Lower lobe of right lung (tissue), 2 donors: ENCODE measurements around the gene CFAP77. TPM values are rescaled to one million over a fixed set of nuclear protein-coding genes. Genes with fewer than 3 reads are reported as not detected.

Experiments used
- ATAC-seq, 2 donors: fragments of 200-7000 bp; cut with Tn5 transposase; one replicate each; pipeline ENCODE4 v1.9.1; 2020 to 2022; ENCODE audit warnings: mild to moderate bottlenecking in 2 of 2, moderate library complexity in 2 of 2
- DNase-seq: peaks from one replicate; pipeline ENCODE4 v3.0.0-alpha.2; 2020
- H3K27ac ChIP-seq: fragments of 200-600 bp; one replicate; pipeline ENCODE4 v1.8.0; 2022
- H3K27me3 ChIP-seq: fragments of 200-600 bp; one replicate; pipeline ENCODE4 v1.8.0; 2022; ENCODE audit warnings: low read depth
- H3K36me3 ChIP-seq: fragments of 200-600 bp; one replicate; pipeline ENCODE4 v1.8.0; 2022; ENCODE audit warnings: mild to moderate bottlenecking
- H3K4me1 ChIP-seq: fragments of 200-600 bp; one replicate; pipeline ENCODE4 v1.8.0; 2022
- H3K4me3 ChIP-seq: fragments of 200-600 bp; one replicate; pipeline ENCODE4 v1.8.0; 2022; ENCODE audit warnings: mild to moderate bottlenecking
- H3K9me3 ChIP-seq: fragments of 200-600 bp; one replicate; pipeline ENCODE4 v1.8.0; 2022
- intact Hi-C: fragments of 100-400 bp; cut with DNase I; formaldehyde crosslinking; loops from one replicate; pipeline ENCODE4 v1.11.0; 2022
- total RNA-seq: library from RNA; stranded (reverse); fragmentation: NEBNext Ultra II Directional; extraction: Animal tissue kit (Norgen Biotek cat#: 25700); gene quantifications from one replicate; pipeline ENCODE4 v1.2.1, GENCODE V29; 2021
- TF ChIP-seq, protein P1 (sequence below): fragments of 200-600 bp; IDR thresholded peaks from one replicate; pipeline ENCODE4 v1.8.0; 2022; ENCODE audit warnings: antibody characterized with exemption, mild to moderate bottlenecking
- donor health status: DM: no; HTN: yes; CAD: no; lungs with severe emphysema.

Gene CFAP77
- total RNA-seq, 1 donor from 2014 or later, result 3.7 TPM

DNA sequence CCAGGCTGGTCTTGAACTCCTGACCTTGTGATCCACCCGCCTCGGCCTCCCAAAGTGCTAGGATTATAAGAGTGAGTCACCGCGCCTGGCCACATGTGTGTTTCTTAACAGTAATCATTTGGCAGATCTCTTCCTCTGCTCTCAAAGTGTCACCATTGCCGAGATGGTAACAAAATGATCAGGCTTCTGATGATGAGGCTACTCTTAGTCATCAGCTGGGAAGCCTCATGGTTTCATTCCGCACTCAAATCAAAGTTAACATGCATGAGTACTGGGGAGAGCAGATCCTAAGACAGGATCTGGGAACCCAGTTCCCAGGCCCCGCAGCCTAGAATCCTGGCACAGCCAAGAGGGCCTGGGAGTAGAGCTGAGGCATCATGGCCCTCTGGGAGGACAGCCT is 199.8 kb downstream of the CFAP77 start:
- Histone ChIP-seq H3K27me3 (no peaks in the 10 kb centered on the region), H3K36me3 (peaks cover 98% of the 10 kb centered on the region), H3K9me3 (no peaks in the 10 kb centered on the region), H3K4me1 (no peaks in the 10 kb centered on the region), H3K4me3 (no peak overlapping the region), H3K27ac (no peak overlapping the region)
- DNase-seq, result no peak
- no peak for ATAC-seq
- TF ChIP-seq, protein P1, sequence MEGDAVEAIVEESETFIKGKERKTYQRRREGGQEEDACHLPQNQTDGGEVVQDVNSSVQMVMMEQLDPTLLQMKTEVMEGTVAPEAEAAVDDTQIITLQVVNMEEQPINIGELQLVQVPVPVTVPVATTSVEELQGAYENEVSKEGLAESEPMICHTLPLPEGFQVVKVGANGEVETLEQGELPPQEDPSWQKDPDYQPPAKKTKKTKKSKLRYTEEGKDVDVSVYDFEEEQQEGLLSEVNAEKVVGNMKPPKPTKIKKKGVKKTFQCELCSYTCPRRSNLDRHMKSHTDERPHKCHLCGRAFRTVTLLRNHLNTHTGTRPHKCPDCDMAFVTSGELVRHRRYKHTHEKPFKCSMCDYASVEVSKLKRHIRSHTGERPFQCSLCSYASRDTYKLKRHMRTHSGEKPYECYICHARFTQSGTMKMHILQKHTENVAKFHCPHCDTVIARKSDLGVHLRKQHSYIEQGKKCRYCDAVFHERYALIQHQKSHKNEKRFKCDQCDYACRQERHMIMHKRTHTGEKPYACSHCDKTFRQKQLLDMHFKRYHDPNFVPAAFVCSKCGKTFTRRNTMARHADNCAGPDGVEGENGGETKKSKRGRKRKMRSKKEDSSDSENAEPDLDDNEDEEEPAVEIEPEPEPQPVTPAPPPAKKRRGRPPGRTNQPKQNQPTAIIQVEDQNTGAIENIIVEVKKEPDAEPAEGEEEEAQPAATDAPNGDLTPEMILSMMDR, result no peak
- intact Hi-C loops, result no loop called here

DNA sequence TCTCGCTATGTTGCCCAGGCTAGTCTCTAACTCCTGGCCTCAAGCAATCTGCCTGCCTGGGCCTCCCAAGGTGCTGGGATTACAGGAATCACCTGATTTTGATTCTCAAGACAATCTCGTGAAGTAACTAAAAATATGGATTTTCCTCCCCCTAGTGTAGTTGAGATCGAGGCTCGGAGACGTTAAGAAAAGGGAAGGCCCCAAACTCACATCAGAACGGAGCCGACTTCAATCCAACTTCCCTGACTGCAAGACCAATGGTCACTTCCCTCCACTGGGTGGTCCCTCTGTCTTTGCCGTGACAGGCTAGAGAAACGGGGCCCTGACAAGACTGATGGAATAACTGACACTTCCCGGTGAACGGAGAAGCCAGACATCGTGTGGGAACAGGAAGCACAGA is 200.7 kb downstream of the CFAP77 start:
- ATAC-seq (no peak), DNase-seq (no peak)
- Histone ChIP-seq H3K4me1 (no peaks in the 10 kb centered on the region), H3K4me3 (no peak overlapping the region), H3K36me3 (peaks cover 96% of the 10 kb centered on the region), H3K27ac (no peak overlapping the region), H3K27me3 (no peaks in the 10 kb centered on the region), H3K9me3 (no peaks in the 10 kb centered on the region)
- intact Hi-C loops, result no loop called here
- TF ChIP-seq, protein P1, result no peak

DNA sequence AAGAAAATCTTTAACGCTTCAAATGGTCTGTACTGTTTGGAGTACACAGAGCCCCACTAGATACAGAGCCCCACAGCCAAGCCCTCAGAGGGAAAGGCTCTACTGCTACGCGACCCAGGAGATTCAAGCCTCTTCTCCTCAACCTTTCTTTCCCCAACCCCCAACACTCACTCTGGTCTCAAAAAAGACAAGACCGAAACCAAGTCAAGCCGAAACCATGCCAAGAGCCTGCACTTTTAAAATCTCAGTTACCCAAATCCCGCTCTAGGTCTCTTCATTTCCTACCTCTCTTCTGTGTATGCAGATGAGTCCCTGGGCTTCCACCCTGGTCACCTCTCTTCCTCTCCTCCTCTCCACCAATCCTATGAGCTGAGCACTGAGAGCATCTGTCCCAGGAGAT is 204.3 kb downstream of the CFAP77 start:
- no peaks in the 10 kb centered on the region for H3K4me1 ChIP-seq
- ATAC-seq, result no peak
- DNase-seq, result no peak
- no peak overlapping the region for H3K27ac ChIP-seq
- H3K36me3 ChIP-seq, result peaks cover 92% of the 10 kb centered on the region
- no peaks in the 10 kb centered on the region for H3K9me3 ChIP-seq
- TF ChIP-seq, protein P1, result no peak
- intact Hi-C loops, result no loop called here
- H3K27me3 ChIP-seq, result no peaks in the 10 kb centered on the region
- no peak overlapping the region for H3K4me3 ChIP-seq

DNA sequence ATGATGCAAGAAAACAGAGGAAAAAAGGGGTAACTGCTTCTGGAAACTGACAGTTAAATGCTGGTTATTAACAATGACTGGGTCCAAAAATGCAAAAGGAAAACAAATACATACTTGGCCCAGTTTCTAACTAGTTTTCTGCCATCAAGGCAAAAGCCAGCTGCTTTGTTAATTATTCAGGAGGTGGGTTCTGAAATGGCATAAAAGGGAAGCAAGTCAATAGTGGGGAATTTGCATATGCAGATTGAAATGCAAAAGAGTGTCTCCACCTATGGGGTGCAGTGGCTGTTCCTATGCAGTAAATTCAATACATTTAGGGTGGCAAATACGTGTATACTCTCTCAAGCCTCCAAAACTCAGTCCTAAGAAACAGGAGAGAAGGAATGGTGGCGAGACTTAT is 205.8 kb downstream of the CFAP77 start:
- ATAC-seq (no peak), DNase-seq (no peak)

DNA sequence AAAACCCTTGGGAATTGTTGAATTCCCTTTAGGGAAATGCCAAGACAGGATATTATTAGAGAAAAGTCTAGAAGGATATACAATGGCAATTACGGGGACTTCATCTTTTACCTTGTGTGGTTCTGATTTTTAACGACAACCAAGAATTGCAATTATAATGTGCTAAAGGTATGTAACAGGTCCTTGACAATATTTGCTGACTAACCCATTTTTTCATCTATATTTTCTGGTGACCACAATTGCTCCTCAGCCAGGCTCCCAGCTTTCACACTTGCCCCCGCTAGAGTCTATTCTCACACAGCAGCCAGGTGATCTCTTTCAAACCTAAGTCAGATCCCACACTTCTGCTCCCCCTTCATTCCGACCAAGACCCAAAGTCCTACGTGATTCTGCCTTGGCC is 206.7 kb downstream of the CFAP77 start:
- peaks cover 88% of the 10 kb centered on the region for H3K36me3 ChIP-seq
- intact Hi-C loops, result no loop called here
- no peak for ATAC-seq

More for the DNA sequence above, 205.8 kb downstream of the CFAP77 start:
- no peaks in the 10 kb centered on the region for H3K4me1 ChIP-seq
- no peaks in the 10 kb centered on the region for H3K27me3 ChIP-seq
- H3K27ac ChIP-seq, result no peak overlapping the region
- H3K9me3 ChIP-seq, result no peaks in the 10 kb centered on the region
- intact Hi-C loops, result no loop called here
- H3K36me3 ChIP-seq, result peaks cover 91% of the 10 kb centered on the region
- TF ChIP-seq, protein P1, result no peak
- no peak overlapping the region for H3K4me3 ChIP-seq

More for the DNA sequence above, 206.7 kb downstream of the CFAP77 start:
- Histone ChIP-seq H3K27me3 (no peaks in the 10 kb centered on the region), H3K4me1 (no peaks in the 10 kb centered on the region), H3K9me3 (no peaks in the 10 kb centered on the region), H3K27ac (no peak overlapping the region), H3K4me3 (no peak overlapping the region)
- TF ChIP-seq, protein P1, result no peak
- DNase-seq, result no peak
